Heart left ventricle (tissue), 13 donors: ENCODE data around the gene CDCP1.

Experiments
- CTCF ChIP-seq, 12 donors: fragments of 200-600 bp; sonication (generic) in 4 of 12; IDR thresholded peaks; one replicate each; pipeline versions ENCODE4 v1.5.0 to v1.8.0; 2018 to 2022; ENCODE audit warnings: antibody characterized with exemption in 12 of 12, mild to moderate bottlenecking in 5 of 12
- POLR2A ChIP-seq, 2 donors: fragments of 450-650 bp; IDR thresholded peaks; one replicate each; pipeline ENCODE4 v1.6.1; 2017; ENCODE audit warnings: antibody characterized with exemption in 2 of 2, mild to moderate bottlenecking in 2 of 2, moderate library complexity in 2 of 2
- donor health status: ischemic (EF 13 %, LVEDD 7.1; RV severe dilation, severe dysfunction).
- donor health status: DM: no; HTN: yes; CAD: no.
- donor health status: DM: no; HTN: no; CAD: no.
- donor health status: ischemic (EF 25% LVEDD 6.9; RV normal size, moderate dysfunction).
- donor health status: ischemic (EF 25% LVEDD 5.7; RV mildly dilated, moderate dysfunction).
- donor health status: ischemic (EF 35%, LVEDD 5.7; RV mildly dilated, moderate dysfunction).
- donor health status: nonischemic (EF 11% LVEDD 7.7; RV severe dilation, severe dysfunction).
- donor health status: DM: yes; HTN: yes; CAD: no.
- donor health status: PGD.
- donor health status: ischemic (EF 29% LVEDD 5.4; RV normal size, mild dysfunction).
- donor health status: nonischemic (EF 23%, LVEDD 6.1; RV moderate dilation, normal function).

GRCh38 chr3:45153658-45154437 is 7.7 kb upstream of the CDCP1 start:
- no peak for TF ChIP-seq CTCF (IDR thresholded peaks at IDR 0.05)
- TF ChIP-seq POLR2A (IDR thresholded peaks at IDR 0.05) = no peak
